ENCODE data around the gene OR2H2.

- no peak for TF ChIP-seq RARB (CRISPR knock-in tag; IDR thresholded peaks at IDR 0.05)
- no peak for TF ChIP-seq PATZ1 (CRISPR knock-in tag; IDR thresholded peaks at IDR 0.05; ENCODE audit: borderline replicate concordance)
- TF ChIP-seq ZC3H10 (CRISPR knock-in tag; IDR thresholded peaks at IDR 0.05), result no peak
- no peak for TF ChIP-seq ZFP3 (CRISPR knock-in tag; IDR thresholded peaks at IDR 0.05)
- no peak for TF ChIP-seq PPARA (CRISPR knock-in tag; IDR thresholded peaks at IDR 0.05; ENCODE audit: borderline replicate concordance)
- TF ChIP-seq ESRRG (CRISPR knock-in tag; IDR thresholded peaks at IDR 0.05), result no peak
- TF ChIP-seq CREB5 (CRISPR knock-in tag; IDR thresholded peaks at IDR 0.05; ENCODE audit: low read depth), result no peak
Observed at GRCh38 chr6:29630315-29630714, 45.4 kb downstream of the OR2H2 start.
